HEK293T (cell line): ENCODE results near the gene UNC5CL.

ENCODE experiments used
- ELF4 ChIP-seq: fragments of 450-650 bp; IDR thresholded peaks from 2 replicates; pipeline ENCODE4 v1.6.1; 2017; ENCODE audit warnings: antibody characterized with exemption
- FOXA1 ChIP-seq: fragments of 450-650 bp; IDR thresholded peaks from 2 replicates; pipeline ENCODE4 v1.6.1; 2016; ENCODE audit warnings: mild to moderate bottlenecking
- FOXK2 ChIP-seq: fragments of 450-650 bp; IDR thresholded peaks from 2 replicates; pipeline ENCODE4 v1.6.1; 2016; ENCODE audit warnings: mild to moderate bottlenecking
- HDGF ChIP-seq: fragments of 450-650 bp; IDR thresholded peaks from 2 replicates; pipeline ENCODE4 v1.6.1; 2017; ENCODE audit warnings: antibody characterized with exemption, borderline replicate concordance
- NFRKB ChIP-seq: fragments of 450-650 bp; IDR thresholded peaks from 2 replicates; pipeline ENCODE4 v1.6.1; 2016; ENCODE audit warnings: mild to moderate bottlenecking, moderate library complexity
- PKNOX1 ChIP-seq: fragments of 450-650 bp; IDR thresholded peaks from 2 replicates; pipeline ENCODE4 v1.6.1; 2016
- SP1 ChIP-seq: fragments of 450-650 bp; IDR thresholded peaks from 2 replicates; pipeline ENCODE4 v1.6.1; 2017
- ZNF384 ChIP-seq: fragments of 450-650 bp; IDR thresholded peaks from 2 replicates; pipeline ENCODE4 v1.6.1; 2016

- TF ChIP-seq NFRKB (no peak), ZNF384 (no peak), PKNOX1 (no peak), FOXK2 (no peak), SP1 (no peak), HDGF (no peak), ELF4 (no peak), FOXA1 (no peak)
Measured at GRCh38 chr6:41071501-41071922, 32.5 kb upstream of the UNC5CL start.
